Naive thymus-derived CD8-positive, alpha-beta T cell (primary cell): ENCODE results near the gene SRF. TPM values are rescaled to one million over a fixed set of nuclear protein-coding genes. Genes with fewer than 3 reads are reported as not detected.
A peak's percentile ranks its signal among the peaks of the same experiment; 100 is the strongest.

Experiments
- ATAC-seq, 2 donors: fragments of 150-1000 bp; cut with Tn5 transposase in 1 of 2; sonication (Bioruptor Pico), chemical (Tn5 transposase) in 1 of 2; 1 replicate in 1 of 2; 2 replicates in 1 of 2; pipeline ENCODE4 v1.10.0; 2021; ENCODE audit warnings: mild to moderate bottlenecking in 2 of 2, moderate library complexity in 2 of 2
- POLR2A ChIA-PET: fragments of 350-600 bp; sonication (Branson Sonifier 250); formaldehyde crosslinking; loops from one replicate; lab custom pipeline; 2021; ENCODE audit warnings: antibody characterized with exemption; lab: Charles Lee
- DNase-seq, 10 donors: peaks; one replicate each; pipeline versions ENCODE4 v3.0.0 to v3.0.0-alpha.2; 2020 to 2022
- H3K27ac Mint-ChIP-seq, 10 donors: one replicate each; pipeline ENCODE4 v1.8.0; 2020 to 2022; ENCODE audit warnings: mild to moderate bottlenecking in 10 of 10, mixed read lengths in 10 of 10, moderate library complexity in 4 of 10, inconsistent platforms in 1 of 10
- H3K27me3 Mint-ChIP-seq, 5 donors: one replicate each; pipeline ENCODE4 v1.8.0; 2021 to 2022; ENCODE audit warnings: mixed read lengths in 5 of 5
- H3K36me3 Mint-ChIP-seq, 3 donors: one replicate each; pipeline ENCODE4 v1.8.0; 2020 to 2022; ENCODE audit warnings: mixed read lengths in 3 of 3, mild to moderate bottlenecking in 2 of 3, inconsistent platforms in 1 of 3
- H3K4me1 Mint-ChIP-seq, 4 donors: one replicate each; pipeline ENCODE4 v1.8.0; 2021 to 2022; ENCODE audit warnings: mixed read lengths in 4 of 4
- H3K4me3 Mint-ChIP-seq, 10 donors: one replicate each; pipeline ENCODE4 v1.8.0; 2020 to 2022; ENCODE audit warnings: mild to moderate bottlenecking in 10 of 10, mixed read lengths in 10 of 10, moderate library complexity in 6 of 10, inconsistent platforms in 1 of 10
- H3K9me3 Mint-ChIP-seq, 9 donors: one replicate each; pipeline ENCODE4 v1.8.0; 2020 to 2022; ENCODE audit warnings: mixed read lengths in 9 of 9, mild to moderate bottlenecking in 3 of 9, inconsistent platforms in 1 of 9, moderate library complexity in 1 of 9
- polyA plus RNA-seq, 3 donors: library from polyadenylated mRNA; unstranded; fragments of 300-500 nt; fragmentation: Illumina TruSeq; gene quantifications; one replicate each; pipeline ENCODE4 v1.2.3, GENCODE V29; 2021
- total RNA-seq, 8 experiments: library from RNA in 2 of 8; stranded (reverse) in 2 of 8; gene quantifications; one replicate each; pipeline ENCODE4 v1.2.3 and lab custom pipeline; 2021 to 2026

The SRF gene
- total and polyA plus RNA-seq, 5 experiments from 2014 or later: 3.9 to 27.3 (median 6.9) TPM

GRCh38 chr6:43186706-43187105, 15.6 kb downstream of the SRF start:
- H3K4me1 Mint-ChIP-seq: peaks cover 42 to 64% (median 56%) of the 10 kb centered on the region in 4 donors
- DNase-seq (no peak), ATAC-seq (no peak)
- POLR2A ChIA-PET: no interaction called here
- H3K4me3 Mint-ChIP-seq: peak overlapping the region in 2 of 10 donors; percentile 18 to 36
- peak overlapping the region; percentile 37 to 89 (median 84) for H3K27ac Mint-ChIP-seq
- no peaks in the 10 kb centered on the region for H3K27me3 Mint-ChIP-seq
- no peaks in the 10 kb centered on the region for H3K9me3 Mint-ChIP-seq
- H3K36me3 Mint-ChIP-seq: peaks cover 0 to 60% (median 15%) of the 10 kb centered on the region in 3 donors

GRCh38 chr6:43187821-43188220, 16.8 kb downstream of the SRF start:
- ATAC-seq (no peak), DNase-seq (no peak)
- Mint-ChIP-seq H3K27ac (peak overlapping the region in 1 of 10 donors; percentile 21), H3K4me3 (no peak overlapping the region), H3K4me1 (peaks cover 39 to 60% (median 52%) of the 10 kb centered on the region in 4 donors), H3K9me3 (no peaks in the 10 kb centered on the region), H3K27me3 (no peaks in the 10 kb centered on the region), H3K36me3 (peaks cover 0 to 71% (median 18%) of the 10 kb centered on the region in 3 donors)
- POLR2A ChIA-PET: no interaction called here

GRCh38 chr6:43188426-43188825, 17.4 kb downstream of the SRF start:
- Mint-ChIP-seq H3K27me3 (no peaks in the 10 kb centered on the region), H3K27ac (peak overlapping the region in 2 of 10 donors; percentile 70 to 88), H3K9me3 (no peaks in the 10 kb centered on the region), H3K4me1 (peaks cover 34 to 57% (median 47%) of the 10 kb centered on the region in 4 donors), H3K36me3 (peaks cover 0 to 77% (median 23%) of the 10 kb centered on the region in 3 donors), H3K4me3 (no peak overlapping the region)
- ATAC-seq (no peak), DNase-seq (no peak)
- POLR2A ChIA-PET: interaction anchor here (0.5 to 0.6 kb wide), 2 partner anchors 37 to 446 kb away, joined by 3 read pairs; no protein-coding TSS in a partner anchor

GRCh38 chr6:43189776-43190304, 18.8 kb downstream of the SRF start:
- H3K36me3 Mint-ChIP-seq: peaks cover 0 to 86% (median 26%) of the 10 kb centered on the region in 3 donors
- H3K4me1 Mint-ChIP-seq: peaks cover 23 to 42% (median 33%) of the 10 kb centered on the region in 4 donors
- POLR2A ChIA-PET: no interaction called here
- DNase-seq (no peak), ATAC-seq (no peak)
- peak overlapping the region in 1 of 10 donors; percentile 36 for H3K27ac Mint-ChIP-seq
- H3K4me3 Mint-ChIP-seq: no peak overlapping the region
- no peaks in the 10 kb centered on the region for H3K27me3 Mint-ChIP-seq
- no peaks in the 10 kb centered on the region for H3K9me3 Mint-ChIP-seq

- Mint-ChIP-seq H3K36me3 (peaks cover 0 to 90% (median 25%) of the 10 kb centered on the region in 3 donors), H3K9me3 (no peaks in the 10 kb centered on the region), H3K27me3 (no peaks in the 10 kb centered on the region), H3K4me3 (no peak overlapping the region), H3K4me1 (peaks cover 10 to 19% (median 15%) of the 10 kb centered on the region in 4 donors), H3K27ac (peak overlapping the region in 4 of 10 donors; percentile 22 to 61 (median 42))
- no peak for ATAC-seq
- POLR2A ChIA-PET: no interaction called here
- DNase-seq: no peak
These were observed 21.8 kb downstream of the SRF start for GRCh38 chr6:43192911-43193310.

- POLR2A ChIA-PET: interaction anchor here (1.1 kb wide), 1 partner anchor 12 kb away, joined by 3 read pairs; the partner anchor contains the start of gene CUL9
- DNase-seq (no peak), ATAC-seq (no peak)
- Mint-ChIP-seq H3K27ac (peak overlapping the region in 1 of 10 donors; percentile 41), H3K27me3 (no peaks in the 10 kb centered on the region), H3K4me3 (no peak overlapping the region), H3K36me3 (peaks cover 0 to 88% (median 20%) of the 10 kb centered on the region in 3 donors), H3K4me1 (peaks cover 7 to 19% (median 11%) of the 10 kb centered on the region in 4 donors), H3K9me3 (no peaks in the 10 kb centered on the region)
These were observed 22.9 kb downstream of the SRF start for GRCh38 chr6:43193929-43194328.

- Mint-ChIP-seq H3K9me3 (no peaks in the 10 kb centered on the region), H3K27ac (peak overlapping the region in 3 of 10 donors; percentile 15 to 67 (median 50)), H3K36me3 (peaks cover 0 to 90% (median 20%) of the 10 kb centered on the region in 3 donors), H3K4me1 (peaks cover 0 to 8% (median 5%) of the 10 kb centered on the region in 4 donors), H3K4me3 (no peak overlapping the region), H3K27me3 (no peaks in the 10 kb centered on the region)
- POLR2A ChIA-PET: interaction anchor here (0.7 kb wide), 1 partner anchor 21 kb away, joined by 3 read pairs; no protein-coding TSS in a partner anchor
- DNase-seq (no peak), ATAC-seq (no peak)
These were observed 25.3 kb downstream of the SRF start for GRCh38 chr6:43196337-43196736.

GRCh38 chr6:43199912-43200311, 28.8 kb downstream of the SRF start:
- Mint-ChIP-seq H3K9me3 (no peaks in the 10 kb centered on the region), H3K4me3 (no peak overlapping the region), H3K4me1 (peaks cover 0 to 5% (median 0%) of the 10 kb centered on the region in 4 donors), H3K36me3 (peaks cover 0 to 74% (median 10%) of the 10 kb centered on the region in 3 donors), H3K27ac (peak overlapping the region in 7 of 10 donors; percentile 42 to 86 (median 63)), H3K27me3 (no peaks in the 10 kb centered on the region)
- DNase-seq (no peak), ATAC-seq (no peak)
- POLR2A ChIA-PET: interaction anchor here (0.5 to 1.3 kb wide), 2 partner anchors 33 to 1304 kb away, joined by 3 read pairs; no protein-coding TSS in a partner anchor

- Mint-ChIP-seq H3K4me3 (no peak overlapping the region), H3K9me3 (no peaks in the 10 kb centered on the region), H3K4me1 (peaks cover 0 to 3% (median 0%) of the 10 kb centered on the region in 4 donors), H3K27me3 (no peaks in the 10 kb centered on the region), H3K27ac (peak overlapping the region in 8 of 10 donors; percentile 12 to 86 (median 61)), H3K36me3 (peaks cover 0 to 74% (median 10%) of the 10 kb centered on the region in 3 donors)
- ATAC-seq (no peak), DNase-seq (no peak)
- POLR2A ChIA-PET: interaction anchor here (1.3 kb wide), 1 partner anchor 32 kb away, joined by 3 read pairs; no protein-coding TSS in a partner anchor
These were observed 29.5 kb downstream of the SRF start for GRCh38 chr6:43200541-43200940.

- no peak for DNase-seq
- no peaks in the 10 kb centered on the region for H3K9me3 Mint-ChIP-seq
- H3K36me3 Mint-ChIP-seq: peaks cover 0 to 73% (median 14%) of the 10 kb centered on the region in 3 donors
- no peak for ATAC-seq
- POLR2A ChIA-PET: no interaction called here
- peaks cover 0 to 3% (median 0%) of the 10 kb centered on the region in 4 donors for H3K4me1 Mint-ChIP-seq
- H3K27me3 Mint-ChIP-seq: no peaks in the 10 kb centered on the region
- peak overlapping the region in 5 of 10 donors; percentile 49 to 81 (median 69) for H3K27ac Mint-ChIP-seq
- no peak overlapping the region for H3K4me3 Mint-ChIP-seq
These were observed 31.4 kb downstream of the SRF start for GRCh38 chr6:43202451-43202850.

- H3K27ac Mint-ChIP-seq: peak overlapping the region in 1 of 10 donors; percentile 76
- no peak for DNase-seq
- H3K36me3 Mint-ChIP-seq: peaks cover 0 to 71% (median 14%) of the 10 kb centered on the region in 3 donors
- no peak for ATAC-seq
- H3K27me3 Mint-ChIP-seq: no peaks in the 10 kb centered on the region
- no peaks in the 10 kb centered on the region for H3K9me3 Mint-ChIP-seq
- peaks cover 0 to 3% (median 0%) of the 10 kb centered on the region in 4 donors for H3K4me1 Mint-ChIP-seq
- no peak overlapping the region for H3K4me3 Mint-ChIP-seq
- POLR2A ChIA-PET: no interaction called here
These were observed 32.1 kb downstream of the SRF start for GRCh38 chr6:43203029-43203717.

GRCh38 chr6:43203718-43204095, 32.6 kb downstream of the SRF start:
- Mint-ChIP-seq H3K27me3 (no peaks in the 10 kb centered on the region), H3K4me3 (no peak overlapping the region), H3K4me1 (peaks cover 0 to 3% (median 0%) of the 10 kb centered on the region in 4 donors), H3K9me3 (no peaks in the 10 kb centered on the region), H3K27ac (peak overlapping the region in 1 of 10 donors; percentile 76), H3K36me3 (peaks cover 0 to 68% (median 14%) of the 10 kb centered on the region in 3 donors)
- no peak for DNase-seq
- POLR2A ChIA-PET: no interaction called here
- ATAC-seq: no peak
